Hepatocyte (in vitro differentiated cells): Measurements from ENCODE around the gene SNRPE. TPM values are rescaled to one million over a fixed set of nuclear protein-coding genes. Genes with fewer than 3 reads are reported as not detected.

ENCODE experiments used
- DNase-seq: peaks from one replicate; pipeline ENCODE4 v3.0.0-alpha.2; 2016; ENCODE audit warnings: low spot score
- H2AFZ ChIP-seq: fragments of 200-600 bp; sonication (generic); 2 replicates; pipeline ENCODE4 v1.6.0; 2016; ENCODE audit warnings: antibody characterized with exemption, mild to moderate bottlenecking
- H3K27ac ChIP-seq: fragments of 200-600 bp; sonication (generic); 2 replicates; pipeline ENCODE4 v1.5.1; 2016; ENCODE audit warnings: mild to moderate bottlenecking
- H3K27me3 ChIP-seq: fragments of 200-600 bp; sonication (generic); 2 replicates; pipeline ENCODE4 v1.6.1; 2016
- H3K36me3 ChIP-seq: fragments of 200-600 bp; sonication (generic); replicated peaks from 2 replicates; pipeline ENCODE4 v1.5.1; 2016; ENCODE audit warnings: low read depth; ENCODE audit not compliant: insufficient read depth
- H3K4me1 ChIP-seq: fragments of 200-600 bp; sonication (generic); 2 replicates; pipeline ENCODE4 v1.5.1; 2016; ENCODE audit warnings: mild to moderate bottlenecking, moderate library complexity; ENCODE audit not compliant: insufficient read depth
- H3K4me2 ChIP-seq: fragments of 200-600 bp; sonication (generic); 2 replicates; pipeline ENCODE4 v1.6.0; 2016
- H3K4me3 ChIP-seq: fragments of 200-600 bp; sonication (generic); 2 replicates; pipeline ENCODE4 v1.5.1; 2016; ENCODE audit warnings: mild to moderate bottlenecking
- H3K79me2 ChIP-seq: fragments of 200-600 bp; sonication (generic); 2 replicates; pipeline ENCODE4 v1.6.0; 2017; ENCODE audit warnings: mild to moderate bottlenecking
- H3K9me2 ChIP-seq: fragments of 200-600 bp; sonication (generic); replicated peaks from 2 replicates; pipeline ENCODE4 v1.6.0; 2017; ENCODE audit warnings: mild to moderate bottlenecking; ENCODE audit not compliant: insufficient read depth
- H3K9me3 ChIP-seq: fragments of 200-600 bp; sonication (generic); 2 replicates; pipeline ENCODE4 v1.5.1; 2016; ENCODE audit warnings: low read depth, mild to moderate bottlenecking
- H4K20me1 ChIP-seq: fragments of 200-600 bp; sonication (generic); 2 replicates; pipeline ENCODE4 v1.6.0; 2016; ENCODE audit warnings: mild to moderate bottlenecking; ENCODE audit not compliant: insufficient read depth, poor library complexity, severe bottlenecking
- EZH2 ChIP-seq: fragments of 200-600 bp; sonication (generic); IDR thresholded peaks from 2 replicates; pipeline ENCODE4 v1.6.1; 2016; ENCODE audit warnings: antibody characterized with exemption, mild to moderate bottlenecking, borderline replicate concordance
- EZH2phosphoT487 ChIP-seq: fragments of 200-600 bp; sonication (generic); IDR thresholded peaks from one replicate; pipeline ENCODE4 v1.6.1; 2018; ENCODE audit warnings: antibody characterized with exemption, mild to moderate bottlenecking, low read depth, moderate library complexity; ENCODE audit not compliant: unreplicated experiment, severe bottlenecking
- WGBS: methylation state at CpG from one replicate; pipeline ENCODE4 v1.1.6; 2016; ENCODE audit warnings: low lambda C conversion rate; ENCODE audit errors: missing lambda C conversion rate; 5-methylcytosine and 5-hydroxymethylcytosine counted together
- polyA plus RNA-seq: library from polyadenylated mRNA; unstranded; fragments of >200 nt; fragmentation: Nextera tagmentation; extraction: Ambion mirVana; gene quantifications from 2 replicates; pipeline ENCODE4 v1.2.1, GENCODE V29; 2016
- total RNA-seq: library from RNA; depleted of rRNA; stranded (reverse); fragments of >200 nt; gene quantifications from 2 replicates; pipeline ENCODE4 v1.2.3, GENCODE V29; 2014
- TF ChIP-seq, protein P1 (sequence below): fragments of 200-600 bp; sonication (generic); IDR thresholded peaks from 2 replicates; pipeline ENCODE4 v1.5.1; 2016; ENCODE audit warnings: antibody characterized with exemption, mild to moderate bottlenecking; ENCODE audit not compliant: poor library complexity

SNRPE gene
- total and polyA plus RNA-seq, 2 experiments from 2014 or later = 94.5 to 272 TPM

DNA sequence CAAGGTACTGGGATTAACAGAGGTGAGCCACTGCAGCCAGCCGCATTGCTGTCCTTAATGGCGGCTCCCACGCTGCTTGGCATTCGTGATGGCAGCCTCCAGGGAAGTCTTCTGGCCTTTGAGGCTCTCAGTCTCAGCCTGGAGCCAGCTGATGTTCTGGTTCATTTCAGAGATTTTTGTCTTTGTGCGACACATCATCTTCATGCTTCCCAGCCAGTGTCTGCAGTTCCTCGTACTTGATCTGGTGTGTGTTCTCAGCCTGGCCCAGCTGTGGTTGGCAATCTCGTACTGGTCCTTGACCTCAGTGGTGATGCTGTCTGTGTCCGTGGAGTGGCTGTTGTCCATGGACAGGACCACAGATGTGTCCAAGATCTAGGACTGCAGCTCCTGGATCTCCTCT lies 11.7 kb downstream of the SNRPE start:
- Histone ChIP-seq H3K4me3 (no peak overlapping the region), H3K4me1 (peaks cover 6% of the 10 kb centered on the region), H2AFZ (no peak overlapping the region), H3K4me2 (no peak overlapping the region), H3K27me3 (no peaks in the 10 kb centered on the region), H3K36me3 (no peaks in the 10 kb centered on the region), H3K9me2 (no peaks in the 10 kb centered on the region), H3K79me2 (no peaks in the 10 kb centered on the region), H3K27ac (no peak overlapping the region), H4K20me1 (no peaks in the 10 kb centered on the region), H3K9me3 (no peaks in the 10 kb centered on the region)
- no peak for DNase-seq
- 83% methylated on average over 8 of the region's 8 CpGs for WGBS
- TF ChIP-seq EZH2 (no peak), EZH2phosphoT487 (no peak)
- TF ChIP-seq, protein P1, sequence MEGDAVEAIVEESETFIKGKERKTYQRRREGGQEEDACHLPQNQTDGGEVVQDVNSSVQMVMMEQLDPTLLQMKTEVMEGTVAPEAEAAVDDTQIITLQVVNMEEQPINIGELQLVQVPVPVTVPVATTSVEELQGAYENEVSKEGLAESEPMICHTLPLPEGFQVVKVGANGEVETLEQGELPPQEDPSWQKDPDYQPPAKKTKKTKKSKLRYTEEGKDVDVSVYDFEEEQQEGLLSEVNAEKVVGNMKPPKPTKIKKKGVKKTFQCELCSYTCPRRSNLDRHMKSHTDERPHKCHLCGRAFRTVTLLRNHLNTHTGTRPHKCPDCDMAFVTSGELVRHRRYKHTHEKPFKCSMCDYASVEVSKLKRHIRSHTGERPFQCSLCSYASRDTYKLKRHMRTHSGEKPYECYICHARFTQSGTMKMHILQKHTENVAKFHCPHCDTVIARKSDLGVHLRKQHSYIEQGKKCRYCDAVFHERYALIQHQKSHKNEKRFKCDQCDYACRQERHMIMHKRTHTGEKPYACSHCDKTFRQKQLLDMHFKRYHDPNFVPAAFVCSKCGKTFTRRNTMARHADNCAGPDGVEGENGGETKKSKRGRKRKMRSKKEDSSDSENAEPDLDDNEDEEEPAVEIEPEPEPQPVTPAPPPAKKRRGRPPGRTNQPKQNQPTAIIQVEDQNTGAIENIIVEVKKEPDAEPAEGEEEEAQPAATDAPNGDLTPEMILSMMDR = no peak

DNA sequence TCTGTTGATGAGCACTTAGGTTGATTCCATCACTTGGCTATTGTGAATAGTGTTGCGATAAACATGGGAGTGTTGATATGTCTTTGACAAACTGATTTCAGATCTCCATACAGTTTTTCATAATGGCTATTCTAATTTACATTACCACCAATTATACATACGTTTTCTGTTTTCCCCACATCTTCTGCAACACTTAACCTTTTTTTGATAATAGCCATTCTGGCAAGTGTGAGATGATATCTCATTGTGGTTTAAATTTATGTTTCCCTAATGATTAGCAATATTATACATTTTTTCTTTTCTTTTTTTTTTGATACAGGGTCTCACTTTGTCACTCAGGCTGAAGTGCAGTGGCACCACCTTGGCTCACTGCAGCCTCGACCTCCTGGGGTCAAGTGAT lies 17.0 kb downstream of the SNRPE start:
- TF ChIP-seq, protein P1 = no peak
- no peak for TF ChIP-seq EZH2phosphoT487
- TF ChIP-seq EZH2 = no peak
- no peaks in the 10 kb centered on the region for H3K36me3 ChIP-seq

DNA sequence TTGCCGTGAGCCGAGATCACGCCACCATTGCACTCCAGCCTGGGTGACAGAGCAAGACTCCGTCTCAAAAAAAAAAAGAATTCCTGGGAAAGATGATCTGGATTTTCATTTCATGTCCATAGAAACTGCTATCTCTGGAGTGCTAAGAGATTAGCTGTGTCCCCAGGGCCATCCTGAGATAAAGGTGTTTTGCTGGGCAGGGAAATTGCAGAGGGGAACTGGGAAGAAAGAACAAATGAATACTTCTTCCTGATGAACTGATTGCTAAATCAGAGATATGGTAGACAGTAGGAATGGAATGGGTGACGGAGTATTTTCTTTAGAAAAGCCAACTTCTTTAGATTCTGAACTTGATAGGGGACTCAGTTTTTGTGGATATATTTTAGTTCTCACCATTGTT lies 19.2 kb downstream of the SNRPE start:
- no peaks in the 10 kb centered on the region for H3K9me3 ChIP-seq
- no peak overlapping the region for H3K4me2 ChIP-seq
- TF ChIP-seq, protein P1 = no peak
- TF ChIP-seq EZH2phosphoT487 = no peak
- no peak for TF ChIP-seq EZH2
- H4K20me1 ChIP-seq = no peaks in the 10 kb centered on the region
- no peak overlapping the region for H2AFZ ChIP-seq
- H3K9me2 ChIP-seq = no peaks in the 10 kb centered on the region
- H3K36me3 ChIP-seq = no peaks in the 10 kb centered on the region
- no peaks in the 10 kb centered on the region for H3K27me3 ChIP-seq
- 91% methylated on average over 5 of the region's 5 CpGs for WGBS
- no peaks in the 10 kb centered on the region for H3K4me1 ChIP-seq
- H3K79me2 ChIP-seq = no peaks in the 10 kb centered on the region
- H3K27ac ChIP-seq = no peak overlapping the region
- no peak for DNase-seq
- no peak overlapping the region for H3K4me3 ChIP-seq

More for the DNA sequence above, 17.0 kb downstream of the SNRPE start:
- H3K4me2 ChIP-seq = no peak overlapping the region
- H4K20me1 ChIP-seq = no peaks in the 10 kb centered on the region
- no peaks in the 10 kb centered on the region for H3K9me2 ChIP-seq
- no peaks in the 10 kb centered on the region for H3K27me3 ChIP-seq
- H3K9me3 ChIP-seq = no peaks in the 10 kb centered on the region
- 96% methylated on average over 3 of the region's 3 CpGs for WGBS
- no peak overlapping the region for H2AFZ ChIP-seq
- no peak for DNase-seq
- no peak overlapping the region for H3K4me3 ChIP-seq
- H3K79me2 ChIP-seq = no peaks in the 10 kb centered on the region
- no peaks in the 10 kb centered on the region for H3K4me1 ChIP-seq
- no peak overlapping the region for H3K27ac ChIP-seq

DNA sequence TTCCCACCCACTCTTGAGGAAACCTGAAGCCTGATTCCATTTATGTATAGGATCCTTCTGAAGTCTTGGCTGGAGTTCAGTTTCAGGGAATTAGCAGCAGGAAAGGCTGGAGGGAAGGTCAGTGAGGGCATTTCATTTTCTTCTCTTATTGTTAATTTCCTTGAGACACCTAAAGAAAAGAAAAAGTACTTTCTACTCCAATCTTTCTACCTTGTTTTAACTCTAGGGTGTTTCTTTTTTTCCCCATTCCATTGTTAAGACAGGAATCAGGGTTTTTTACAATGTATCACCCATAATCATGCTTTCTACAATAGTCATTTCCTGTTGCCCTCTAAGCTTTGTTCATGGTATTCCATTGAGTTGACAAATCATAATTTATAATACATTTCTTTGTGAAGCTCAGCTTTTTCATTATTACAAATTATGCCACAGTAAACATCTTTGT lies 27.4 kb downstream of the SNRPE start:
- no peak overlapping the region for H2AFZ ChIP-seq
- TF ChIP-seq, protein P1 = no peak
- no peak for DNase-seq
- no peaks in the 10 kb centered on the region for H3K36me3 ChIP-seq
- H3K9me2 ChIP-seq = no peaks in the 10 kb centered on the region
- no peaks in the 10 kb centered on the region for H3K9me3 ChIP-seq
- H3K4me1 ChIP-seq = no peaks in the 10 kb centered on the region
- H3K79me2 ChIP-seq = no peaks in the 10 kb centered on the region
- H4K20me1 ChIP-seq = no peaks in the 10 kb centered on the region
- H3K27ac ChIP-seq = no peak overlapping the region
- H3K4me3 ChIP-seq = no peak overlapping the region
- H3K27me3 ChIP-seq = no peaks in the 10 kb centered on the region
- H3K4me2 ChIP-seq = no peak overlapping the region
